ENCODE data around the gene ZNF480.

- TF ChIP-seq EZH2 (IDR thresholded peaks at IDR 0.05; ENCODE audit: borderline replicate concordance, insufficient read depth, low read depth, low read length, poor library complexity, severe bottlenecking) (no peak), CTCF (IDR thresholded peaks at IDR 0.05) (no peak)
Observed at GRCh38 chr19:52370341-52370710, 73.4 kb downstream of the ZNF480 start.

Data from B cell (primary cell).